ENCODE data around the gene UIMC1.

Gene UIMC1

GRCh38 chr5:176870110-176870591, 136.4 kb downstream of the UIMC1 start:
- DNase-seq (ENCODE audit: extremely low read depth, insufficient read length) = no peak
- TF ChIP-seq, protein P1, sequence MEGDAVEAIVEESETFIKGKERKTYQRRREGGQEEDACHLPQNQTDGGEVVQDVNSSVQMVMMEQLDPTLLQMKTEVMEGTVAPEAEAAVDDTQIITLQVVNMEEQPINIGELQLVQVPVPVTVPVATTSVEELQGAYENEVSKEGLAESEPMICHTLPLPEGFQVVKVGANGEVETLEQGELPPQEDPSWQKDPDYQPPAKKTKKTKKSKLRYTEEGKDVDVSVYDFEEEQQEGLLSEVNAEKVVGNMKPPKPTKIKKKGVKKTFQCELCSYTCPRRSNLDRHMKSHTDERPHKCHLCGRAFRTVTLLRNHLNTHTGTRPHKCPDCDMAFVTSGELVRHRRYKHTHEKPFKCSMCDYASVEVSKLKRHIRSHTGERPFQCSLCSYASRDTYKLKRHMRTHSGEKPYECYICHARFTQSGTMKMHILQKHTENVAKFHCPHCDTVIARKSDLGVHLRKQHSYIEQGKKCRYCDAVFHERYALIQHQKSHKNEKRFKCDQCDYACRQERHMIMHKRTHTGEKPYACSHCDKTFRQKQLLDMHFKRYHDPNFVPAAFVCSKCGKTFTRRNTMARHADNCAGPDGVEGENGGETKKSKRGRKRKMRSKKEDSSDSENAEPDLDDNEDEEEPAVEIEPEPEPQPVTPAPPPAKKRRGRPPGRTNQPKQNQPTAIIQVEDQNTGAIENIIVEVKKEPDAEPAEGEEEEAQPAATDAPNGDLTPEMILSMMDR (IDR thresholded peaks at IDR 0.05; ENCODE audit: insufficient read depth, low read length, poor library complexity, severe bottlenecking) = no peak
- Histone ChIP-seq H3K36me3 (ENCODE audit: control insufficient read depth, insufficient read depth, low read length) (no peaks in the 10 kb centered on the region), H3K27me3 (replicated peaks; ENCODE audit: control insufficient read depth, insufficient read depth, low read length) (no peaks in the 10 kb centered on the region; the same call in 1 of the 2 replicates), H3K4me3 (replicated peaks; ENCODE audit: low read depth, low read length) (no peak overlapping the region)

DNA sequence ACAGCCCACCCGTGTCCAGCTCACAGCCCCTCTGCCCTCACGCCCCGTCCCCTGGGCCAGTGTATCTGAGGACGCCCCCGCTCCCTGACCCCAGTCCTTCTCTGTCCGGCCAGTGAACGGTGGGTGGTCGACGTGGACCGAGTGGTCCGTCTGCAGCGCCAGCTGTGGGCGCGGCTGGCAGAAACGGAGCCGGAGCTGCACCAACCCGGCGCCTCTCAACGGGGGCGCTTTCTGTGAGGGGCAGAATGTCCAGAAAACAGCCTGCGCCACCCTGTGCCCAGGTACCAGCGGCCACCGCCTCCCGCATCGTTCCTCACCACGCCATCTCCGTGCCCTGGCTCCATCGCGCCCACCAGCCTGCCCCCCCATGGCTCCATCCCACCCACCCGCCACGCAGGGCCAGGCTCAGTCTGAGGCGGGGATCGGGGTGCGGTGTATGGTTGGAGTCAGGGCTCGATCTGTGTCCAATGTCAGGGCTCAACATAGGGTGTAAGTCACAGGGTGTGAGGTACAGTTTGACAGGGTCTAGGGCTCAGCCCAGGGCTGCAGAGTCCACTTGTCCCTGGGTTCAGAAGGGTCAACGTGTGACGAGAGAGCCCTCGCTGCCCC, 137.0 kb downstream of the UIMC1 start:
- TF ChIP-seq, protein P1 (IDR thresholded peaks at IDR 0.05; ENCODE audit: insufficient read depth, low read length, poor library complexity, severe bottlenecking) = no peak
- Histone ChIP-seq H3K36me3 (ENCODE audit: control insufficient read depth, insufficient read depth, low read length) (no peaks in the 10 kb centered on the region), H3K27me3 (replicated peaks; ENCODE audit: control insufficient read depth, insufficient read depth, low read length) (no peaks in the 10 kb centered on the region; the same call in 1 of the 2 replicates), H3K4me3 (replicated peaks; ENCODE audit: low read depth, low read length) (no peak overlapping the region)
- no peak for DNase-seq (ENCODE audit: extremely low read depth, insufficient read length)

DNA sequence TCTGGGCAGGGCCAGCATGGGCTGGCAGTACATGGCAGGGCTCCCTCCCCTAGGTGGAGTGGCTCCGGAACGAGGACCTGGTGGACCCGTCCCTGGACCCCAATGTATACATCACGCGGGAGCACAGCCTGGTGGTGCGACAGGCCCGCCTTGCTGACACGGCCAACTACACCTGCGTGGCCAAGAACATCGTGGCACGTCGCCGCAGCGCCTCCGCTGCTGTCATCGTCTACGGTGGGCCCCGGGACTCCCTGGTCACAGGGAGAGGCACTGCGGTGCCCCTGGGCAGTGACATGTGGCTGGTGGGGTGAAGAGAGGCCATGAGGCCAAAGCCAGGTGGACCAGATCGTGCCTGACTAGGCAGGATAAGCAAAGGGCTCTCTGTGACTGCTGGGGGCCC, 137.8 kb downstream of the UIMC1 start:
- TF ChIP-seq, protein P1 (IDR thresholded peaks at IDR 0.05; ENCODE audit: insufficient read depth, low read length, poor library complexity, severe bottlenecking) = no peak
- Histone ChIP-seq H3K27me3 (replicated peaks; ENCODE audit: control insufficient read depth, insufficient read depth, low read length) (peaks cover 2% of the 10 kb centered on the region; the same call in 1 of the 2 replicates), H3K4me3 (replicated peaks; ENCODE audit: low read depth, low read length) (no peak overlapping the region), H3K36me3 (ENCODE audit: control insufficient read depth, insufficient read depth, low read length) (no peaks in the 10 kb centered on the region)
- no peak for DNase-seq (ENCODE audit: extremely low read depth, insufficient read length)

- DNase-seq (ENCODE audit: extremely low read depth, insufficient read length) = no peak
- TF ChIP-seq, protein P1 (IDR thresholded peaks at IDR 0.05; ENCODE audit: insufficient read depth, low read length, poor library complexity, severe bottlenecking) = no peak
- H3K27me3 ChIP-seq (replicated peaks; ENCODE audit: control insufficient read depth, insufficient read depth, low read length) = peaks cover 2% of the 10 kb centered on the region; the same call in 1 of the 2 replicates
- H3K36me3 ChIP-seq (ENCODE audit: control insufficient read depth, insufficient read depth, low read length) = no peaks in the 10 kb centered on the region
- H3K4me3 ChIP-seq (replicated peaks; ENCODE audit: low read depth, low read length) = no peak overlapping the region
Measured at GRCh38 chr5:176868126-176868525, 138.5 kb downstream of the UIMC1 start.

DNA sequence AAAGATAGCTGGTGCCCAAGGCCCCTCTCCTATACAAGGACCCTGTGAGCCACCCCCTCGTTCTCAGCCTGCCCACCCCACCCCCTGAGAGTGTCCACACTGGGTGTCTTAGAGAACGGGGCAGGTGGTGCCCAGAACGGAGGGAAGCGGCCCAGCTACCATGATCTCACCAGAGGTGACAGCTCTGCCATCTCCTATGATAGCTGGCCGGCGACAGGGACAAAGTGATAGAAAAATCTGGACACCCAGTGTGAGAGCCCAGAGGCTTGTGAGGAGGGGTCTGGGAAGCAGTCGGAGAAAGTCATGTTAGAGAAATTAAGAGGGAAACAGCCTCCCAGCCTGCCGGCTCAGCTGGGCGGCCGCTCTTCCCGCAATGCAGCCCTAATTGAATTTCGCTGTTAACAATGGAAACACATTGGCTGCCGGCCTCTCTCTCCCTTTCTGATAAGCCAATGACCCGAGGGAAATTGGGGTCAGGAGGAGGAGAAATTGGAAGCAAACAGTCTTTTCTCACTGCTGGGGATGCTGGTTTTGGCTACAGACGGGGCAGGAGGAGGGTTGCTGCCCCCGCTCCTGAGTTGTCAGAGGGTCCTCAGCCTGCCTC, 139.8 kb downstream of the UIMC1 start:
- DNase-seq (ENCODE audit: extremely low read depth, insufficient read length) = no peak
- Histone ChIP-seq H3K36me3 (ENCODE audit: control insufficient read depth, insufficient read depth, low read length) (no peaks in the 10 kb centered on the region), H3K4me3 (replicated peaks; ENCODE audit: low read depth, low read length) (no peak overlapping the region), H3K27me3 (replicated peaks; ENCODE audit: control insufficient read depth, insufficient read depth, low read length) (peaks cover 2% of the 10 kb centered on the region; the same call in 1 of the 2 replicates)
- TF ChIP-seq, protein P1 (IDR thresholded peaks at IDR 0.05; ENCODE audit: insufficient read depth, low read length, poor library complexity, severe bottlenecking) = no peak
